ENCODE measurements around the gene DNAAF3.
A peak's percentile ranks its signal among the peaks of the same experiment; 100 is the strongest.

DNAAF3 gene

GRCh38 chr19:55197528-55197927, 31.1 kb upstream of the DNAAF3 start:
- Histone ChIP-seq H3K4me3 (ENCODE audit: extremely low read depth, insufficient read depth, low read length, poor library complexity, severe bottlenecking) (no peak overlapping the region), H3K9me3 (ENCODE audit: control insufficient read depth, low read length) (no peaks in the 10 kb centered on the region), H3K27ac (ENCODE audit: low read depth, low read length, severe bottlenecking) (no peak overlapping the region), H3K36me3 (ENCODE audit: control insufficient read depth, insufficient read depth, low read length) (no peaks in the 10 kb centered on the region), H3K4me1 (ENCODE audit: control insufficient read depth, insufficient read depth, low read length, poor library complexity, severe bottlenecking) (no peaks in the 10 kb centered on the region)
- WGBS, 2 experiments (ENCODE audit: insufficient coverage in 2 of 2) = 62 to 73% methylated on average over 1 to 2 of the region's 4 CpGs

- 80 to 95% methylated on average over 9 to 10 of the region's 10 CpGs for WGBS, 2 experiments (ENCODE audit: insufficient coverage in 2 of 2)
Measured at GRCh38 chr19:55196803-55197202, 30.4 kb upstream of the DNAAF3 start.

GRCh38 chr19:55193481-55193880, 27.1 kb upstream of the DNAAF3 start:
- Histone ChIP-seq H3K9me3 (ENCODE audit: control insufficient read depth, low read length) (no peaks in the 10 kb centered on the region), H3K27ac (ENCODE audit: low read depth, low read length, severe bottlenecking) (no peak overlapping the region), H3K4me3 (ENCODE audit: extremely low read depth, insufficient read depth, low read length, poor library complexity, severe bottlenecking) (no peak overlapping the region), H3K36me3 (ENCODE audit: control insufficient read depth, insufficient read depth, low read length) (no peaks in the 10 kb centered on the region), H3K4me1 (ENCODE audit: control insufficient read depth, insufficient read depth, low read length, poor library complexity, severe bottlenecking) (peaks cover 4% of the 10 kb centered on the region)
- 86 to 93% methylated on average over 5 to 12 of the region's 12 CpGs for WGBS, 2 experiments (ENCODE audit: insufficient coverage in 2 of 2)

More at GRCh38 chr19:55196803-55197202, 30.4 kb upstream of the DNAAF3 start:
- Histone ChIP-seq H3K4me3 (ENCODE audit: extremely low read depth, insufficient read depth, low read length, poor library complexity, severe bottlenecking) (no peak overlapping the region), H3K27ac (ENCODE audit: low read depth, low read length, severe bottlenecking) (no peak overlapping the region), H3K4me1 (ENCODE audit: control insufficient read depth, insufficient read depth, low read length, poor library complexity, severe bottlenecking) (no peaks in the 10 kb centered on the region), H3K36me3 (ENCODE audit: control insufficient read depth, insufficient read depth, low read length) (no peaks in the 10 kb centered on the region), H3K9me3 (ENCODE audit: control insufficient read depth, low read length) (no peaks in the 10 kb centered on the region)

- 67 to 80% methylated on average over 12 to 13 of the region's 15 CpGs for WGBS, 2 experiments (ENCODE audit: insufficient coverage in 2 of 2)
- Histone ChIP-seq H3K9me3 (ENCODE audit: control insufficient read depth, low read length) (no peaks in the 10 kb centered on the region), H3K4me1 (ENCODE audit: control insufficient read depth, insufficient read depth, low read length, poor library complexity, severe bottlenecking) (peaks cover 4% of the 10 kb centered on the region), H3K27ac (ENCODE audit: low read depth, low read length, severe bottlenecking) (no peak overlapping the region), H3K4me3 (ENCODE audit: extremely low read depth, insufficient read depth, low read length, poor library complexity, severe bottlenecking) (no peak overlapping the region), H3K36me3 (ENCODE audit: control insufficient read depth, insufficient read depth, low read length) (no peaks in the 10 kb centered on the region)
Measured at GRCh38 chr19:55189403-55189835, 23.0 kb upstream of the DNAAF3 start.

GRCh38 chr19:55188625-55189024, 22.2 kb upstream of the DNAAF3 start:
- Histone ChIP-seq H3K27ac (ENCODE audit: low read depth, low read length, severe bottlenecking) (no peak overlapping the region), H3K9me3 (ENCODE audit: control insufficient read depth, low read length) (no peaks in the 10 kb centered on the region), H3K36me3 (ENCODE audit: control insufficient read depth, insufficient read depth, low read length) (no peaks in the 10 kb centered on the region), H3K4me1 (ENCODE audit: control insufficient read depth, insufficient read depth, low read length, poor library complexity, severe bottlenecking) (peaks cover 4% of the 10 kb centered on the region), H3K4me3 (ENCODE audit: extremely low read depth, insufficient read depth, low read length, poor library complexity, severe bottlenecking) (no peak overlapping the region)
- 82 to 88% methylated on average over 8 of the region's 8 CpGs for WGBS, 2 experiments (ENCODE audit: insufficient coverage in 2 of 2)

GRCh38 chr19:55186080-55186479, 19.7 kb upstream of the DNAAF3 start:
- H3K36me3 ChIP-seq (ENCODE audit: control insufficient read depth, insufficient read depth, low read length) = no peaks in the 10 kb centered on the region
- H3K9me3 ChIP-seq (ENCODE audit: control insufficient read depth, low read length) = no peaks in the 10 kb centered on the region
- H3K4me1 ChIP-seq (ENCODE audit: control insufficient read depth, insufficient read depth, low read length, poor library complexity, severe bottlenecking) = peaks cover 4% of the 10 kb centered on the region
- H3K4me3 ChIP-seq (ENCODE audit: extremely low read depth, insufficient read depth, low read length, poor library complexity, severe bottlenecking) = no peak overlapping the region
- no peak overlapping the region for H3K27ac ChIP-seq (ENCODE audit: low read depth, low read length, severe bottlenecking)
- WGBS, 2 experiments (ENCODE audit: insufficient coverage in 2 of 2) = 83 to 91% methylated on average over 7 to 12 of the region's 12 CpGs

- H3K9me3 ChIP-seq (ENCODE audit: control insufficient read depth, low read length) = no peaks in the 10 kb centered on the region
- WGBS, 2 experiments (ENCODE audit: insufficient coverage in 2 of 2) = 72 to 74% methylated on average over 16 to 20 of the region's 20 CpGs
- H3K4me3 ChIP-seq (ENCODE audit: extremely low read depth, insufficient read depth, low read length, poor library complexity, severe bottlenecking) = no peak overlapping the region
- H3K4me1 ChIP-seq (ENCODE audit: control insufficient read depth, insufficient read depth, low read length, poor library complexity, severe bottlenecking) = peaks cover 2% of the 10 kb centered on the region
- no peaks in the 10 kb centered on the region for H3K36me3 ChIP-seq (ENCODE audit: control insufficient read depth, insufficient read depth, low read length)
- no peak overlapping the region for H3K27ac ChIP-seq (ENCODE audit: low read depth, low read length, severe bottlenecking)
Measured at GRCh38 chr19:55181740-55182139, 15.3 kb upstream of the DNAAF3 start.

GRCh38 chr19:55179606-55180484, 13.4 kb upstream of the DNAAF3 start, which contains the start of gene SYT5:
SYT5 (minus strand) TSS chr19:55180289; CDS start chr19:55179041, 1,248 bp downstream.
- Histone ChIP-seq H3K27ac (ENCODE audit: low read depth, low read length, severe bottlenecking) (peak within 1 kb of the TSS; percentile 53), H3K4me1 (ENCODE audit: control insufficient read depth, insufficient read depth, low read length, poor library complexity, severe bottlenecking) (peaks cover 2% of the 10 kb centered on the region), H3K4me3 (ENCODE audit: extremely low read depth, insufficient read depth, low read length, poor library complexity, severe bottlenecking) (peak within 1 kb of the TSS; percentile 37), H3K36me3 (ENCODE audit: control insufficient read depth, insufficient read depth, low read length) (no peaks in the 10 kb centered on the region), H3K9me3 (ENCODE audit: control insufficient read depth, low read length) (no peaks in the 10 kb centered on the region)
- WGBS, 2 experiments (ENCODE audit: insufficient coverage in 2 of 2) = 4 to 5% methylated on average over 37 to 40 of the region's 68 CpGs

GRCh38 chr19:55178781-55179599, 12.6 kb upstream of the DNAAF3 start:
- Histone ChIP-seq H3K4me3 (ENCODE audit: extremely low read depth, insufficient read depth, low read length, poor library complexity, severe bottlenecking) (peak overlapping the region; percentile 37), H3K27ac (ENCODE audit: low read depth, low read length, severe bottlenecking) (peak overlapping the region; percentile 53), H3K9me3 (ENCODE audit: control insufficient read depth, low read length) (no peaks in the 10 kb centered on the region), H3K36me3 (ENCODE audit: control insufficient read depth, insufficient read depth, low read length) (no peaks in the 10 kb centered on the region), H3K4me1 (ENCODE audit: control insufficient read depth, insufficient read depth, low read length, poor library complexity, severe bottlenecking) (peaks cover 2% of the 10 kb centered on the region)
- 2 to 3% methylated on average over 44 to 53 of the region's 61 CpGs for WGBS, 2 experiments (ENCODE audit: insufficient coverage in 2 of 2)

GRCh38 chr19:55176076-55176475, 9.7 kb upstream of the DNAAF3 start:
- H3K4me3 ChIP-seq (ENCODE audit: extremely low read depth, insufficient read depth, low read length, poor library complexity, severe bottlenecking) = no peak overlapping the region
- no peaks in the 10 kb centered on the region for H3K36me3 ChIP-seq (ENCODE audit: control insufficient read depth, insufficient read depth, low read length)
- H3K4me1 ChIP-seq (ENCODE audit: control insufficient read depth, insufficient read depth, low read length, poor library complexity, severe bottlenecking) = peaks cover 5% of the 10 kb centered on the region
- no peaks in the 10 kb centered on the region for H3K9me3 ChIP-seq (ENCODE audit: control insufficient read depth, low read length)
- 25 to 42% methylated on average over 2 of the region's 2 CpGs for WGBS, 2 experiments (ENCODE audit: insufficient coverage in 2 of 2)
- H3K27ac ChIP-seq (ENCODE audit: low read depth, low read length, severe bottlenecking) = no peak overlapping the region

Measured in mesodermal cell (in vitro differentiated cells).